Endothelial cell (in vitro differentiated cells): ENCODE data around the gene PRRX1. TPM values are rescaled to one million over a fixed set of nuclear protein-coding genes. Genes with fewer than 3 reads are reported as not detected.

Experiments
- DNase-seq: peaks from one replicate; pipeline ENCODE4 v3.0.0; 2021; ENCODE audit warnings: low spot score
- H3K27ac Mint-ChIP-seq: one replicate; pipeline ENCODE4 v1.8.0; 2021; ENCODE audit warnings: mixed read lengths, inconsistent platforms; ENCODE audit not compliant: unreplicated experiment
- H3K27me3 Mint-ChIP-seq: one replicate; pipeline ENCODE4 v1.8.0; 2021; ENCODE audit warnings: mild to moderate bottlenecking, moderate library complexity, mixed read lengths, inconsistent platforms; ENCODE audit not compliant: unreplicated experiment
- H3K36me3 Mint-ChIP-seq: one replicate; pipeline ENCODE4 v1.8.0; 2021; ENCODE audit warnings: mild to moderate bottlenecking, low read depth, mixed read lengths, inconsistent platforms; ENCODE audit not compliant: unreplicated experiment
- H3K4me1 Mint-ChIP-seq: one replicate; pipeline ENCODE4 v1.8.0; 2021; ENCODE audit warnings: mild to moderate bottlenecking, mixed read lengths, inconsistent platforms; ENCODE audit not compliant: unreplicated experiment
- H3K4me3 Mint-ChIP-seq: one replicate; pipeline ENCODE4 v1.8.0; 2021; ENCODE audit warnings: mild to moderate bottlenecking, mixed read lengths, inconsistent platforms; ENCODE audit not compliant: unreplicated experiment
- H3K9me3 Mint-ChIP-seq: one replicate; pipeline ENCODE4 v1.8.0; 2021; ENCODE audit warnings: mixed read lengths, inconsistent platforms; ENCODE audit not compliant: unreplicated experiment
- total RNA-seq: library from RNA; stranded (reverse); fragmentation: NEBNext Ultra II Directional; extraction: Animal tissue kit (Norgen Biotek cat#: 25700); gene quantifications from one replicate; pipeline ENCODE4 v1.2.1, GENCODE V29; 2021; ENCODE audit not compliant: unreplicated experiment
- TF ChIP-seq, protein P1 (sequence below): fragments of 200-600 bp; sonication (generic); IDR thresholded peaks from one replicate; pipeline ENCODE4 v1.5.0; 2021; ENCODE audit warnings: antibody characterized with exemption; ENCODE audit not compliant: unreplicated experiment

Gene PRRX1
- total RNA-seq, 1 donor from 2014 or later = not detected

DNA sequence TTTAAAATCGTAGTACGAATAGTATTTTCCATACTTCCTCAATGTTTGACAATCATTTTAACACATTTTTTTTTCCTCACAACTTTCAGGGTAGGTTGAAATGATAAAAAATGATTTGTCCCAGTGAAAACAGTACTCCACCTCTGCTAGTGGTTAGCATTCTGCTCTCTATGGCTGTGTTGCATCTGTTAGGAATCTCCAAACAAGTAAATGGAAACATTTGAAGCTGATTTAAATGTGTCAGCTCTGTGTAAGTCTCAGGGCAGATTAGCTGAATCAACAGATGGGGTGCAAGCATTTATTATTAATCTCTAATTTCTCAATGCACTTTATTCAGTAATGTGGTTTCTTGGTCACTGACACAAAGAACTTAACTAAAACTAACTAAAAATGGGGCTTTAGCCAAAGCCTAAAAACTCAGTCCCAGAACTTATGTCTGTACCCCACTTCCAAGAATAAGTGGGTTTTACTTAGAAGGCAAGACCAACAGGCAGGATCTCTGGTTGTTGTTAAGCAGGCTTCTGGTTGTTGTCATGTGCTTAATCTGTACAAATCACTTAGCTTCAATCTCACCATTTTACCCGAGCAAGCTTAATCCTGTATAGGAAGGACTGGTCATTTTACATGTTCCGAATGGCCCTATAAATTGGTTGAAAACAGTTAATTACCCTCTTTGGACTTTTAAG is 67.8 kb downstream of the PRRX1 start:
- no peaks in the 10 kb centered on the region for H3K36me3 Mint-ChIP-seq
- peaks cover 2% of the 10 kb centered on the region for H3K27me3 Mint-ChIP-seq
- TF ChIP-seq, protein P1, sequence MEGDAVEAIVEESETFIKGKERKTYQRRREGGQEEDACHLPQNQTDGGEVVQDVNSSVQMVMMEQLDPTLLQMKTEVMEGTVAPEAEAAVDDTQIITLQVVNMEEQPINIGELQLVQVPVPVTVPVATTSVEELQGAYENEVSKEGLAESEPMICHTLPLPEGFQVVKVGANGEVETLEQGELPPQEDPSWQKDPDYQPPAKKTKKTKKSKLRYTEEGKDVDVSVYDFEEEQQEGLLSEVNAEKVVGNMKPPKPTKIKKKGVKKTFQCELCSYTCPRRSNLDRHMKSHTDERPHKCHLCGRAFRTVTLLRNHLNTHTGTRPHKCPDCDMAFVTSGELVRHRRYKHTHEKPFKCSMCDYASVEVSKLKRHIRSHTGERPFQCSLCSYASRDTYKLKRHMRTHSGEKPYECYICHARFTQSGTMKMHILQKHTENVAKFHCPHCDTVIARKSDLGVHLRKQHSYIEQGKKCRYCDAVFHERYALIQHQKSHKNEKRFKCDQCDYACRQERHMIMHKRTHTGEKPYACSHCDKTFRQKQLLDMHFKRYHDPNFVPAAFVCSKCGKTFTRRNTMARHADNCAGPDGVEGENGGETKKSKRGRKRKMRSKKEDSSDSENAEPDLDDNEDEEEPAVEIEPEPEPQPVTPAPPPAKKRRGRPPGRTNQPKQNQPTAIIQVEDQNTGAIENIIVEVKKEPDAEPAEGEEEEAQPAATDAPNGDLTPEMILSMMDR = no peak
- peaks cover 3% of the 10 kb centered on the region for H3K4me1 Mint-ChIP-seq
- H3K9me3 Mint-ChIP-seq = no peaks in the 10 kb centered on the region
- H3K27ac Mint-ChIP-seq = no peak overlapping the region
- no peak for DNase-seq
- H3K4me3 Mint-ChIP-seq = no peak overlapping the region

DNA sequence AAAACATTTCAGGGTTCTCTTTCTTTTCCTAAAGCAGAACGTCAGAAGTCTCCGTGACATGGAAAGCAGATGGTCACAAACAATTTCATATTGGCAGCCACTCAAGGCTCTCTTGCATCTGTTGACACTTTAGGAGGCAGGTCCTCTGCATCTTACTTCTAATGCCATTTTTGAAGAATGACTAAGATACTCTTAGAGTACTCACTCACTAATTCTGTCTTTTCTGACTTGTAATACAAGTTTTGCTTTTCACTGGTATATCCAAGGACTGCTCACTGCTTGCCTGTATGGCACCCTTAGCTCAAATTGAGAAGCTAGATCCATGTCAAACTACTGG is 68.3 kb downstream of the PRRX1 start:
- DNase-seq = no peak
- Mint-ChIP-seq H3K36me3 (no peaks in the 10 kb centered on the region), H3K27me3 (peaks cover 2% of the 10 kb centered on the region), H3K4me1 (no peaks in the 10 kb centered on the region), H3K4me3 (no peak overlapping the region), H3K9me3 (no peaks in the 10 kb centered on the region), H3K27ac (no peak overlapping the region)
- TF ChIP-seq, protein P1 = no peak

DNA sequence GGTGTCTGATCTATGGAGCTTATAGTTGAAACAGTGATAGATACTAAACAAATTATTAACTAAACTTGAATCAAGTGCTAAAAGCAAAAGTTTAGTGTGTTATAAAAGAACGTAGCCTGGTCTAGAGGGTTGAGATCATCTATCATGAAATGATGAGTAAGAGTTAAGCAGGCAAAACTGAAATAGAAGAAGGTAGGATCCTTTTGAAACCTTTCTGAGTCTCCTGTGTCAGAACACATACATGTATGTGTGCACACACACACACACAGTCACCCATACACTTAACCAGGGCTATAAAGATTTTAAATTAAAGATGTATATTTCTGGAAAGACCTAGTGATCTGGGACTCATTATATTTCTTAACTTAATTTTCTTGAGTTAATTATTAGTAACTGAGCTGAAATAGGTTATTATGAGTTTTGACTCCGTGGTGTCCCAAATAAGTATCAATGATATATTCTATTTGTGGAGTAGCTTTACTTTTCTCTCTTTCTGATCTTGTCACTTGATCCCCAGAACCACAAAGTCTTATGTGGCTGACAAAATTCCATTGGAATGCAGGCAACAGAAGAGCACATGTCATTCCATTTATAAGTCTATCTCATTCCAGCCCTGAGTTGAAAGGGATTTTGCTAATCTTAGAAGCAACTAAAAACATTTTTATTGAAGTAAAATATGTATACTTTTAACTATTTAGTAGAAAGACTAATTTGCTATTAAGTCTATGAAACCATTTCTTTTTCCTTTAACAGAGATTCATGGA is 70.7 kb downstream of the PRRX1 start:
- H3K27ac Mint-ChIP-seq = no peak overlapping the region

DNA sequence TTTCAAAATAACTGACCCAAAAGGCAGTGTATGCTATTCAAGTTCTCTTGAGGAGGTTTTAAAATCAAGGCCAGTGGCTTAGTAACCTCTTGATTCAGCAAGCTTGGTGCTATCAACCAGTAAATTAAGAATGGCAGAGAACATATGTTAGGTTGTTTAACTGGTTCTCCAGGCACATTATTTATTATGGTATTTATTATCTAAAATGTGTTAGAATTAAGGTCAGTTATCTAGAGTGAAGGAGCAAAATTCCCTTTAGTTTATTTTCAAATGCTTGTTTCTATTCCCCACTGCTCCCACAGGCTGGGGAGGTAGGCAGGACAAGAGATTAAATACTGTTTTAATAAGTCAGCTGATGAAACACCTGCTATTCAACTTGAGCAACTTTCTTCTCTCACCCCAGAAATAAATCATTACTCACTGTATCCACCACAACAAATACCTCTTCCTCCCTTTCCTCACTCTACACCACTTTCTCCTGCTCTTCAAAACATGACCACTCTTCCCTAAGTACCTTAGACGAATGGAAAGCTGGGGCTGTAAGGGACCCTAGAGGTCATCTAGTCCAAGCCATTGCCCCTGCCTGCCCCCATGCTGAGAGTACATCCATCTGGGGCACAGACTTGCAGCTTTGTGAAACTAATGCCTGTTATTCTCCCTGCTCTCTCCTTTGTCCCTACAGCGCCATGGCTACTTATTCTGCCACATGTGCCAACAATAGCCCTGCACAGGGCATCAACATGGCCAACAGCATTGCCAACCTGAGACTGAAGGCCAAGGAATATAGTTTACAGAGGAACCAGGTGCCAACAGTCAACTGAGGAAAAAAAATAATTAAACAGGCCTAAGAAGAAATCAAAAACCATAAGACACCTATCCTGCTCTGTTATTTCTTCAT is 71.7 kb downstream of the PRRX1 start:
- H3K4me1 Mint-ChIP-seq = no peaks in the 10 kb centered on the region
- H3K36me3 Mint-ChIP-seq = no peaks in the 10 kb centered on the region
- H3K27ac Mint-ChIP-seq = no peak overlapping the region

More for the DNA sequence above, 70.7 kb downstream of the PRRX1 start:
- no peak for DNase-seq
- Mint-ChIP-seq H3K27me3 (peaks cover 4% of the 10 kb centered on the region), H3K4me3 (no peak overlapping the region), H3K4me1 (no peaks in the 10 kb centered on the region), H3K36me3 (no peaks in the 10 kb centered on the region), H3K9me3 (no peaks in the 10 kb centered on the region)
- TF ChIP-seq, protein P1 = no peak

More for the DNA sequence above, 71.7 kb downstream of the PRRX1 start:
- H3K4me3 Mint-ChIP-seq = no peak overlapping the region
- H3K9me3 Mint-ChIP-seq = no peaks in the 10 kb centered on the region
- TF ChIP-seq, protein P1 = no peak
- no peak for DNase-seq
- peaks cover 4% of the 10 kb centered on the region for H3K27me3 Mint-ChIP-seq
